Measurements from ENCODE around the gene FOXRED2.
A peak's percentile ranks its signal among the peaks of the same experiment; 100 is the strongest.

GRCh38 chr22:36528795-36529751, 22.2 kb upstream of the FOXRED2 start, which contains the start of gene EIF3D:
- TF ChIP-seq CTCF (IDR thresholded peaks at IDR 0.05) (peak in 2 of 4 experiments; percentile 19 to 20), POLR2A (IDR thresholded peaks at IDR 0.05) (peak; percentile 47 to 77)
